HepG2 (cell line): ENCODE results near the gene GSDMA. TPM values are rescaled to one million over a fixed set of nuclear protein-coding genes. Genes with fewer than 3 reads are reported as not detected.

Experiments used
- ATM ChIP-seq: fragments of 450-650 bp; IDR thresholded peaks from 2 replicates; pipeline ENCODE4 v1.7.1; 2017; ENCODE audit warnings: mild to moderate bottlenecking, borderline replicate concordance
- ETV6 ChIP-seq: sonication (generic); formaldehyde crosslinking; conservative IDR thresholded peaks from 2 replicates; pipeline ENCODE4 v1.4.0; 2020; ENCODE audit warnings: missing genetic modification reagents
- GMEB1 ChIP-seq: sonication (generic); formaldehyde crosslinking; IDR thresholded peaks from 2 replicates; pipeline ENCODE4 v1.5.1; 2020; ENCODE audit warnings: missing genetic modification reagents, mild to moderate bottlenecking, borderline replicate concordance
- HMG20A ChIP-seq: IDR thresholded peaks from 2 replicates; pipeline ENCODE4 v1.6.1; 2016; ENCODE audit warnings: borderline replicate concordance
- HOXA7 ChIP-seq: sonication (generic); formaldehyde crosslinking; IDR thresholded peaks from 2 replicates; pipeline ENCODE4 v1.8.1; 2022; ENCODE audit warnings: mild to moderate bottlenecking, missing genetic modification reagents, moderate library complexity
- KDM5B ChIP-seq: sonication (generic); formaldehyde crosslinking; IDR thresholded peaks from 2 replicates; pipeline ENCODE4 v1.4.0; 2020; ENCODE audit warnings: missing genetic modification reagents, mild to moderate bottlenecking, borderline replicate concordance
- MXD1 ChIP-seq: sonication (generic); formaldehyde crosslinking; IDR thresholded peaks from 2 replicates; pipeline ENCODE4 v1.4.0; 2020; ENCODE audit warnings: mild to moderate bottlenecking, missing genetic modification reagents
- NAIF1 ChIP-seq: sonication (generic); formaldehyde crosslinking; IDR thresholded peaks from 2 replicates; pipeline ENCODE4 v1.5.0; 2020; ENCODE audit warnings: mild to moderate bottlenecking, missing genetic modification reagents, borderline replicate concordance
- PAXIP1 ChIP-seq: sonication (generic); formaldehyde crosslinking; conservative IDR thresholded peaks from 2 replicates; pipeline ENCODE4 v1.4.0; 2020; ENCODE audit warnings: mild to moderate bottlenecking, missing genetic modification reagents, moderate library complexity
- POLR2AphosphoS5 ChIP-seq: IDR thresholded peaks from 2 replicates; pipeline ENCODE4 v1.6.1; 2012; ENCODE audit warnings: low read depth, low read length
- RARG ChIP-seq: sonication (generic); formaldehyde crosslinking; IDR thresholded peaks from 2 replicates; pipeline ENCODE4 v1.4.0; 2020; ENCODE audit warnings: low read depth, mild to moderate bottlenecking, missing genetic modification reagents
- SALL1 ChIP-seq: sonication (generic); formaldehyde crosslinking; IDR thresholded peaks from 2 replicates; pipeline ENCODE4 v1.8.0; 2022; ENCODE audit warnings: mild to moderate bottlenecking, missing genetic modification reagents
- SP140L ChIP-seq: sonication (generic); formaldehyde crosslinking; IDR thresholded peaks from 2 replicates; pipeline ENCODE4 v1.4.0; 2020; ENCODE audit warnings: missing genetic modification reagents, borderline replicate concordance
- STAT6 ChIP-seq: sonication (generic); formaldehyde crosslinking; IDR thresholded peaks from 2 replicates; pipeline ENCODE4 v1.4.0; 2020; ENCODE audit warnings: missing genetic modification reagents, mild to moderate bottlenecking, borderline replicate concordance
- TCF7 ChIP-seq: sonication (generic); IDR thresholded peaks from 2 replicates; pipeline ENCODE4 v1.6.1; 2016; ENCODE audit warnings: antibody characterized with exemption, low read depth
- TFAP4 ChIP-seq: sonication (generic); IDR thresholded peaks from 2 replicates; pipeline ENCODE4 v1.6.1; 2016; ENCODE audit warnings: low read depth, borderline replicate concordance
- ZNF17 ChIP-seq: sonication (generic); formaldehyde crosslinking; IDR thresholded peaks from 2 replicates; pipeline ENCODE4 v1.5.0; 2020; ENCODE audit warnings: mild to moderate bottlenecking, missing genetic modification reagents
- ZNF207 ChIP-seq: fragments of 450-650 bp; IDR thresholded peaks from 2 replicates; pipeline ENCODE4 v1.6.1; 2016; ENCODE audit warnings: antibody characterized with exemption, borderline replicate concordance
- ZNF33B ChIP-seq: sonication (generic); formaldehyde crosslinking; IDR thresholded peaks from 2 replicates; pipeline ENCODE4 v1.5.1; 2020; ENCODE audit warnings: mild to moderate bottlenecking, missing genetic modification reagents
- ZNF414 ChIP-seq: sonication (generic); formaldehyde crosslinking; IDR thresholded peaks from 2 replicates; pipeline ENCODE4 v1.5.0; 2020; ENCODE audit warnings: missing genetic modification reagents
- ZNF615 ChIP-seq: sonication (generic); formaldehyde crosslinking; IDR thresholded peaks from 2 replicates; pipeline ENCODE4 v1.5.0; 2020; ENCODE audit warnings: mild to moderate bottlenecking, missing genetic modification reagents, borderline replicate concordance
- polyA plus RNA-seq, 8 experiments: library from polyadenylated mRNA; depleted of rRNA in 3 of 8; stranded (reverse) in 7 of 8; unstranded in 1 of 8; fragments of >200 nt; fragmentation: Illumina TruSeq in 4 of 8; extraction: Trizol in 4 of 8; gene quantifications; 2 replicates each; pipeline versions ENCODE4 v1.2.1 to v1.2.3, GENCODE V29; 2011 to 2016; ENCODE audit warnings: low read depth in 4 of 8, missing spikeins in 1 of 8, mixed read lengths in 1 of 8; ENCODE audit not compliant: insufficient read depth in 1 of 8
- total RNA-seq, 5 experiments: library from RNA; depleted of rRNA; stranded (reverse); fragments of >200 nt; fragmentation: Illumina TruSeq; extraction: Trizol; gene quantifications; 2 replicates each; pipeline ENCODE4 v1.2.3, GENCODE V29; 2016; ENCODE audit warnings: low read depth in 1 of 5

Gene GSDMA
- total and polyA plus RNA-seq, 2 of the 13 experiments (the other 11 are each of a cell fraction or from before 2014, with no cell fraction given), result not detected

GRCh38 chr17:39960524-39961041 is 2.2 kb upstream of the GSDMA start (continued):
- TF ChIP-seq TFAP4 (peak; percentile 76), ATM (no peak), POLR2AphosphoS5 (no peak), ZNF33B (CRISPR knock-in tag) (no peak), ZNF17 (no peak), RARG (CRISPR knock-in tag) (no peak), ZNF207 (no peak), SALL1 (CRISPR knock-in tag) (peak; percentile 25; the same call in 1 of the 2 replicates), TCF7 (peak; percentile 64), STAT6 (no peak), HMG20A (CRISPR knock-in tag) (no peak), ZNF615 (CRISPR knock-in tag) (0 out of 2 replicates have a peak, but pooled peaks have one; percentile 29), NAIF1 (CRISPR knock-in tag) (no peak), MXD1 (CRISPR knock-in tag) (no peak), SP140L (CRISPR knock-in tag) (no peak), KDM5B (0 out of 2 replicates have a peak, but pooled peaks have one; percentile 32), ETV6 (CRISPR knock-in tag) (no peak), HOXA7 (CRISPR knock-in tag) (no peak), GMEB1 (CRISPR knock-in tag) (no peak), PAXIP1 (CRISPR knock-in tag) (no peak), ZNF414 (CRISPR knock-in tag) (no peak)
